ENCODE data around the gene TREX2.

The TREX2 gene

DNA sequence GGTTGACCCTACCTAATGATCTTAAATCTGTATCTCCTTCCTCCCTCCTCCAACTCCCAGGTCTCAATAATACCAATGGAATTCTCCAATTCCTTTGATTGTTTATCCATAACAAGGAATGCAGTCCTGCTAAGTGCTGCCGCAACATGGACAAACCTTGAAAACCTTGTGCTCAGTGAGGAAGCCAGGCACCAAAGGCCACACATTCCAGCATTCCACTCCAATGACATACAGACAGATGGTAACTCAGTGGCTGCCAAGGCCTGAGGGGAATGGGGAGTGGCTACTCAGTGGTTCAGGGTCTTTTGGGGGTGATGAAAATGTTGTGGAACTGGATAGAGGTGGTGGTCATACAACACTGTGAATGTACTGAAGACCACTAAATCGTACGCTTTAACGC, 14.1 kb upstream of the TREX2 start:
- in situ Hi-C loops (cut with HindIII; ENCODE audit: low pct_ligation_motif_present, low pct_unique_long_range_greater_than_20kb, low sequenced_read_pairs) = no loop called here

DNA sequence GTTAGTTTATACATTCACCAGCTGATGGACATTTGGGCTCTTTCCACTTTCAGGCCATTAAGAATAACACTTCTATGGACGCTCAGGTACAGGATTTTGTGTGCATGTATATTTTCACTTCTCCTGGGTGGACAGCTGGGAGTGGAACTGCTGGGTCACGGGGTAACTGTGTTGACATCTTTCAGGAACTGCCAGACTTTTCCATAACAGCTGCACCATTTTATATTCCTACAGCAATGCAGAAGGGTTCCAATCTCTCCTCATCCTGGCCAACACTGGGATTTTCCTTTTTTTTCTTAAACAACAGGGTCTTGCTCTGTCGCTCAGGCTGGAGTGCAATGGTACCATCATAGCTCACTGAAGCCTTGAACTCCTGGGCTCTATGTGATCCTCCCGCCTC, 12.6 kb upstream of the TREX2 start:
- DNase-seq = no peak
- in situ Hi-C loops (cut with HindIII; ENCODE audit: low pct_ligation_motif_present, low pct_unique_long_range_greater_than_20kb, low sequenced_read_pairs) = no loop called here

More for the DNA sequence above, 14.1 kb upstream of the TREX2 start:
- peak; percentile 64 for DNase-seq

DNA sequence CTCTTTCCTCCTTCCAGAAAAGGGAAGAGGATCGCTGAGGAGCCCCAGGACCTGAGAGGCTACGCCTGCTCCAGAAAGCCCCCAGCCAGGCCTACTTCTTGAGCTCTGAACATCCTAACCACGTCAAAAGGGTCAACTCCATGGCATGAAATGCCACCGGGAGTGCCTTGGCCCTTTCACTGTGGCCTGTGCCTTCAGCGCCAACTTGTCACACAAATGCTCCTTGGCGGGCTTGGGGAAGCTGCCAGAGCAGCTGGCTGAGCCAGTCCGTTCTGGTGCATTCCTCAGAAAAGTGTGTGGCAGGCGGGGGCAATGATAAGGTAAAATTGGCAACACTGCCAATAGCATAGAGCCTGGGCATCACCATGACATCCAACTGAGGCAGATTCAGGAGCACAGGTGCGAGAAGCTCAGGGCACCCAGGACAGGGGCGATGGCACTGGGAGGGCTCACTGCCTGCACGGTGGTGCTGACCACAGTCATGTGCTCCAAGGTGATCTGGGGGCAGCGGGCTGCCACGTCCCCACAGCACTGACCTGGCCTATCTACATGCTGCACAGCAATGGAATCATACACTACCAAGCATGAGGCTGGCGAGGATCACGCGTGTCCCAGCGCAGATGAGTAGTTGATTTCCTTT, 12.1 kb upstream of the TREX2 start:
- DNase-seq = no peak
- in situ Hi-C loops (cut with HindIII; ENCODE audit: low pct_ligation_motif_present, low pct_unique_long_range_greater_than_20kb, low sequenced_read_pairs) = no loop called here

DNA sequence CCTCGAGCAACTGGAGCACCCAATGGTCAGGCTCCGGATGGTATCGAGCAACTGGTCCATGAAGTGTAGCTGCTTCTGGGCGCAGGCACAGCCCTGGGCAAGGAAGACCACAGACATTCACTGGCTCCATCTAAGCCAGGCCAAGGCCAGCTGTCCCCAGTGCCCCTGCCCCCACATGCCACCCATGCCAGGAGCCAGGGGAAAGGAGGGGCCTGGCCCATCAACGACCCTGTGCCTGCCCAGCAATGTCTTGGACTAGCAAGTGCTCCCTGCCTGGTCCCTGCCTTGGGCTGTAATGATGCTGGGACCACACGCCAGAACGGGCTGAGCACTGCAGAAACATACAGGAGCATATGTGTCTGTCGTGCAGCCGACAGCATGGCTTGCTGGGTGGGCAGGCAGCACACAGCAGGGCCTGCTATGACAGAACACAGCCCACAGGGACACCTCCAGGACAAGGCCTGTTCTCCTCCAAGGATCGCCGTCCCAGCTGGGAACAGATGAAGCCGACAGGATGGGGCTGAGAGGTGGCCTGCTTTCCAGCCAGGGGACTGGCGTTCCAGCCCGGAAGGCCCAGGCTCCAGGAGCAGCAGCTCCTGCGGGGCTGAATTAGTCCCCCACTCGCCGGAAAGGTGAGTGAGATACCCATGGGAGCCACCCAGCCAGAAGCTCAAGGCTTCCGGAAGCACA, 11.4 kb upstream of the TREX2 start:
- DNase-seq = no peak
- in situ Hi-C loops (cut with HindIII; ENCODE audit: low pct_ligation_motif_present, low pct_unique_long_range_greater_than_20kb, low sequenced_read_pairs) = no loop called here

DNA sequence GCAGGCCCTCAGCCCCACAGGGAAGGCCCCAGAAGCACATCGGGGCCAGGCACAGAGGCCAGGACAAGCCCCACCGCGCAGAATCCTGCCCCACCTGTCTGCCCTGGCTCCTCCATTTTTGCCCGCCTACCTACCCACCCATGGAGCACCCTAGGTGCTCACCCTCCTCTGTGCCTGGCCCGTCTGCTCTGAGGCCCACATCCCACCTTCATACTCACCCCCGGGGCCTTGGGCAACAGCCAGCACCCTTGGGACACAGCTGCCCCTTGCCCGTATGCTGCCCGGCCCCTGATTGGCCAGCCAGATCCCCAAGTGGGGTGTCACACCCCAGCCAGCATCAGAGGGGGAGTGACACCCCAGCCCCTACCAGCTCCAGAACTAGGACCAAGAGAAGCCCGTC, 10.8 kb upstream of the TREX2 start:
- no peak for DNase-seq
- in situ Hi-C loops (cut with HindIII; ENCODE audit: low pct_ligation_motif_present, low pct_unique_long_range_greater_than_20kb, low sequenced_read_pairs) = no loop called here

DNA sequence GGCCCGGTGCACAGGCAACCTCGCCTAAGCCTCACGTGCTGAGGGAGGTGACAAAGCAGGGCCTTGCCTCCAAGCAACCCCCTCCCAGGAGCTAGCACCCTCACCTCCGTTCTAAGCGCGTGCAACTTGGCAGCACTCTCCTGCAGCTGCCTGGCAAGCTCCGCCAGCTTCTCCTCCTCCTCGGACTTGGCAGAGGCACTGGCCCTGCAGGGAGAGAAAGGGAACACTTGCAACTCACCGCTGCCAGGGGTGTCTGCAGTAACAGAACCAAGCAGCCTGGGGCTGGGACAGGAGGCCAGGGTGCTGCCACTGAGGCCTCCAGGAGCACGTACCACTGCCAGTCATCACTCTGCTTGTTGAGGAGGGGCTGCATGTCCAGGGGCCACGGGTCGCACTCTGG, 10.3 kb upstream of the TREX2 start:
- no peak for DNase-seq
- in situ Hi-C loops (cut with HindIII; ENCODE audit: low pct_ligation_motif_present, low pct_unique_long_range_greater_than_20kb, low sequenced_read_pairs) = no loop called here

DNA sequence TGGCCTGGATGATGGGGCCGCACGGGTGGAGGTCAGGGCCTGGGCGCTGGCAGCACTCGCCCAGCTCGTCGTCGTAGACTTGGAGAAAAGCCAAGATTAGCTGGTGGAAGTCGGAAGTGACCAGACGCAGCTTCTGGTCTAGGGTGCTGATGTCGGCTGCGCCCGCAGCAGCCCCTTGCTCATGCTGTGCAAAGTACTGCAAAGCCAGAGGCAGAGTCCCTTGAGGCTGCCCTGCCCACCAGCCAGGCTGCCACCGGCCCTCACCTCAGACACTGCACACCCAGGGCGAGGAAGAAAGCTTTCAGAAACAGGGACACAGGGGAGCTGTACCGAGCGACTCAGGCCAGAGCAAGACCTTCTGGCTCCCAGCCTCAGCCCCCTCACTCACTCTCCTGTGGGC, 9.7 kb upstream of the TREX2 start:
- no peak for DNase-seq
- in situ Hi-C loops (cut with HindIII; ENCODE audit: low pct_ligation_motif_present, low pct_unique_long_range_greater_than_20kb, low sequenced_read_pairs) = no loop called here

DNA sequence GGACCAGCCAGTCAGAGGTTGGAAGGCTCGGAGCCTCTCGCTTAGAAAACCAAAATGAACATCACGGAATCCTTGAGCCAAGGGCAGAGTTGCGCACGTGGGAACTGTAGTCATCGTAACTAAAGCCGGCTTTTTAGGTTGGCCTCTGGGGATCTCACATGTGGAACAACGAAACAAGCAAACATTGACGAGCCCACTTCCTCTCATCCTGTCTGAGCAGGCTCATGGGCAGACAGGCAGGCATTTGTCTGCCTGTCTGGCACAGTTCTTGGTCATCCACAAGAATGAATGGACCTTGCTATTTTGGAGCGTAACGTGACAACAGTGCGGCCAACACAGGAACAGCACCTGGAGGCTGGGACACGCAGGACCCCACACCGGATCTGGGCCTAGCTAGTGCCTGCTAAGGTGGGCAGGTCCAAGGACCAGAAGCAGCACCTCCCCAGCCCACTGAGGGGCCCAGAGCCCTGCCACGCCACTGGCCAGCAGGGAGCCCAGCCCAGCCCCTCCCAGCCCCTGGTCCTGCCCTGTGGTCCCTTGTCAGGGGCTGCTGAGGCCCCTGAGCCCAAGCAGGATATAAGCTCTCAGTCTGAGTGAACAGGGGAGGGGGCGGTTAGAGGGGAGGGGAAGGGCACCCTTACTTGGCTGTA, 9.2 kb upstream of the TREX2 start:
- in situ Hi-C loops (cut with HindIII; ENCODE audit: low pct_ligation_motif_present, low pct_unique_long_range_greater_than_20kb, low sequenced_read_pairs) = no loop called here
- no peak for DNase-seq

DNA sequence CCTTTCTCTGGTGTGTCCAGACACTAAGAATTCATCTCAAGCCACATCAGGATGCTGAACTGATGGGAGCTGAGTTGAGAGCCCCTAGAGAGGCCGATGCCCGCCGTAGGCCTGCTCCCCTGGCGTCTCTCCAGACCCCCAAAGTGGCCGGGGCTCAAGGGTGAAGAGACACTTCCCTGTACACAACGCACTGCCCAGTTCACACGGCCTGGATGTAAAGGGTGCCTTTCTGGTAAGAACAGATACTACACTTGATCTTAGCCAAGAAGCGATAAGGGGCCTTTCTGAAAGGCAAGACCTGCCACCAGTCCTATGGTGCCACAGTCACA, 5.1 kb upstream of the TREX2 start:
- no peak for DNase-seq
- in situ Hi-C loops (cut with HindIII; ENCODE audit: low pct_ligation_motif_present, low pct_unique_long_range_greater_than_20kb, low sequenced_read_pairs) = no loop called here

DNA sequence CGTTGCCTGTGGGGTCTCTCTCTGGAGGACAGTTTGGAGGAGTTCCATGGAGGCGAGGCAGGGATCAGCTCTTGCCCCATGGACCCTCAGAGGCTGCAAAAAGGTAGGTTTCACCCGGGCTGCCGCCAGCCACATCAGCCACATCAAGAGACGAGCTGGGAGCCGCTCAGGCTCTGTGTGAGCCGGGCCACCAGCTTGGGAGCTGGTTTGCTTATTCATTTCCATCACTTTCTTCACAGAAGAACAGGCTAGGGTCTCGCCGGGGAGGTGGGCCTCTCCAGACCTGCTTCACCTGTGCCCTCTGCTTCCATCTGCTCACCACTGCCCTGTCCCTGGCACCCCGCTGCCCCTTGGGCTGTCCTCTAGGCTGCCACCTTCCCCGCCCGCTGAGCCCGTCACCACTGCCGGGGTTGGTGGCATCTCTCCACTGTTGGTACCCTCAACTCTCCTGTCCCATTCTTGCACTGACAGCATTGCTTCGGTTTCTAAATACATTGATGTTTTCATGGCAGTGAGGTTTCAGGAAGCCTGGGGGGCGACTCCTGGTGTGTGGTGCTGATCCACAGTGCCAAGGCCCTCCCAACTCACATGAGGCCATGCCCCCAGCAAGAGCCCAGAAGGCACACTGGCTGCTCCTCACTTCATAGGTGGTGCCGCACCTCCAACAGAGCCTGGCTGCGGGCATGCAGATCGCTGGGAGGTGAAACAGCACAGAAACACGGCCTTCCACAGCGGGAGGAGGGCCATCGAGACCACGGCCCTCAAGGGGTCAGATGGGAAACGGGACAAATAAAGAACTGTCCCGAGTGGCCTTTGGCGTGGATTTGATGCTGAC, 4.5 kb upstream of the TREX2 start:
- in situ Hi-C loops (cut with HindIII; ENCODE audit: low pct_ligation_motif_present, low pct_unique_long_range_greater_than_20kb, low sequenced_read_pairs) = no loop called here
- DNase-seq = no peak

DNA sequence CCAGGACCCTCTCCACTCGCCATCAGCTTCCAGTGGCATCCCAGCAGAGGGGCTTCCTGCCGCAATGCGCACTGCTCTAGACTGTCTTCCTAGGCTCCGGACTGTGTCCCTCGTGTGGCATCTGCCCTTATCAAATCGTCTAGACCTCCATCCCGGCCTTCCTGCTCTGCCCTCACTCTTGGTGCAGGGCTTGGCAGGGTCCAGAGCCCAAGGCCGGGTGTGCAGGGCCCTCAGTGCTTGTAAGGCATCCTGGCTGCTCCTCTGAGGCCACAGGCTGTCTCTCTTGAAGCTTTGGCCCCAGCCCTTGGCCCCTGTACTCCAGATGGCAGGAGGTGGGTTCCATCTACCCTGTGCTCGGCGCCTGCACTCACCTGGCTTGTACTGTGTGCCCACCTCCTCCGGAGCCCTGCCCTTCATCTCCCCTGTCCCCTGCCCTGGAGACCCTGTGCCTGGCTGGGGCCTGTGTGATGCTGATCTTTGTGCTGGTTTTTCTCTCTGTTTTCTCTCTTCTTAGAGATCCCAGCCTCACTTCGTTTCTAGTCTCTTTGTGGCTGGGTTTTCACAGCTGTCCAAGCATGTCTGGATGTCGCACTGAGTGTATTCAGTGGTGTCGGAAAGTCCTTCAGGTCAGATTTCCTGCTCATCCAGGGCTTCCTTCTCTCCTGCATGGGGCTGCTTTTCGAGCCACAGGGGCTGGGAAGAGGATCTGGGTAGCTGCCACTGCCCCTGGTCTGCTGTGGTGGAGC, 3.7 kb upstream of the TREX2 start:
- in situ Hi-C loops (cut with HindIII; ENCODE audit: low pct_ligation_motif_present, low pct_unique_long_range_greater_than_20kb, low sequenced_read_pairs) = no loop called here
- DNase-seq = no peak

DNA sequence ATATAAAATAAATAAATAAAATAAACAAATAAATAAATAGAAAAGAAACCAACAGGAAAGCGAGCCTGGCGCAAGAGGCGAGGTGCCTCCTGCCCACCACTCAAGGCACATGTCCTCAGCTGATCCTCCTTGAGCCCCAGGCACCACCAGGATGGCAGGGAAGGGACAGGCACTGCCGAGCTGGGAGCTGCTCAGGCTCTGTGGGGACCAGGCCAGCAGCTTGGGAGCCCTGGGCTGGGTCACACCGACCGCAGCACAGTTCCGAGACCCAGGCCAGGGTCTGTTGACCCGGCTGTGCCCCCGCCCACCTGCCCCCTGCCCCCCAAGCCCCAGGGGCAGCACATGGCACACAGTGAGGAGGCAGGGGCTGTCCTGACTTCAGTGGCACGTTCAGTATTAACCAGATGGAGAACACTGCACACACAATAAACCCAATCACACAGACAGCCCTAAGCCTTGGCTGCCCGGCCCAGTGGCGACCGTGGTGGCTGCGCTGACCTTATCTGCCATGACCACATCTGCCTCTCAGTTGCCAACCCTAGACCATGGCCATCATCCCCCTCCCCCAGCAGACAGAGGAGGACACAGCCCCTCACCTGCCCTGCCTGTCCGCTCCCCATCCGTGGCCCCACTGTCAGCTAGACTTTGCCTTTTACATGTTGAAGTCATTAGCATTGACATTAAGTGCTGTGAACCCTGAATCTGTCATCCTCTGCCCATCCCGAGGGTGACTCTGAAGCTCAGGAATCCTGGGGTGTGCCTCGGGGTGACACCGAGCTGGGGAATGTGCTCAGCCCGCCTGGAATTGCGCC, 2.9 kb upstream of the TREX2 start:
- no peak for DNase-seq
- in situ Hi-C loops (cut with HindIII; ENCODE audit: low pct_ligation_motif_present, low pct_unique_long_range_greater_than_20kb, low sequenced_read_pairs) = no loop called here

DNA sequence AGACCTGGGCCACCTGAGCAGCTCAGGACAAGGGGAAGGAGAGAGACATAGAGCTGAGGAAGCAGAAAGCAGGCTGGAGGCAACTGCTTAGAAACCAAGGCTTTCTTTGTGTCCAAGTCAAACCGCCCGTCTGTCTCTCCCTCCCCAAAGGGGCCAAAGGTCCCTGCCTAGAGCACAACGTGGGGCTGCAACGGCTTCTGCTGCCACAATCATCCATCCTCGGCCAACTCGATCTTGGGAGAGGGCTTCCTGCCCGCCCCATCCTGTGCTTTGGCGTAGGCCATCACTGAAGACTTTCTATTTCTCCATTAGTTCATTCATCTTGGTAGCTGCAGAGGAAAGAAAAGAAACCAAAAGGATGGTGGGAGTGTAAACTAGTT, 1.7 kb upstream of the TREX2 start:
- in situ Hi-C loops (cut with HindIII; ENCODE audit: low pct_ligation_motif_present, low pct_unique_long_range_greater_than_20kb, low sequenced_read_pairs) = no loop called here

DNA sequence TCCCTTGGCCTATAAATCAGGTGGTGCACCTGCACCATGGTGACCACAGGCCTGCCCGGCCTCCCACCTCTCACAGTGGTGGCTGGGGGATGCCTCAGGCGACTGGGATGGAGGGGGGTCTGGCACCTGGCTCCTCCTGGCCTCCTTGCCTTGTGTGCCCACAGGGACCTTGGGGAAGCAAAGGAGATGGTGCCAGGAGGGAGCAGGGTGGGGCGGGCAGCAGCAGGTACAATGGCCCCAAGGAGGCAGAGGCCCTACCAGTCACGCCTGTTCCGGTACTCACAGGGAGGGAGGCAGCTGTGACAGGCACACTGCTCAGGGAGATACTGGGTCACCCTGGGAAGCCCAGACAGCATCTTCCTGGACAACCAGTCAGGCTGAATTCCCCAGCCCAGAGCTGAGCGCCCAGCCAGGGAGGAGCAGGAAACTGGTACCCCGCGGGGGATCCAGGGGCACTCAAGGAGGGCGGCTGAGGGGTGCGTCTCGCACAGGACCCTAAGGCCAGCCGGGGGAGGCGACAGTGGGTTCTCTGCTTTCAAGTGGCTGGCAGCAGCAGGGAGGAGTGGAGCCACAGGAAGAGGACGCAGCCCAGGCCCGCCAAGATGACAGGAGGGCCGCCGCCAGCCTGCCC, 1.2 kb upstream of the TREX2 start:
- in situ Hi-C loops (cut with HindIII; ENCODE audit: low pct_ligation_motif_present, low pct_unique_long_range_greater_than_20kb, low sequenced_read_pairs) = no loop called here
- no peak for DNase-seq

More for the DNA sequence above, 1.7 kb upstream of the TREX2 start:
- DNase-seq = no peak

DNA sequence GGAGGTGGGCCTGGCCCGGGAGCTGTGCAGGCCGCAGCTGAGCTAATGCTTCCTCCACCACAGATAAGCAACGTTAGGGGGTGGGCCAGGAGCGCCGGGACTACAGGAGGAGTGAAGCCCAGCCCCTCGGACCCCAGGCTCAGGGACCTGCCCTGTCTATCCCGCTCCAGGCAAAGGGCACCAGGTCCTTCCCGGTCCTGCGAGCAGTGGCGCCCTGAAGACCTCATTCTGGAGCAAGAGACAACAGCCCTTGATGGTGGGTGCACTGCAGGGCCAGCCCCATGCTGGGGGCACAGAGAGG, 730 bp upstream of the TREX2 start:
- DNase-seq = no peak
- in situ Hi-C loops (cut with HindIII; ENCODE audit: low pct_ligation_motif_present, low pct_unique_long_range_greater_than_20kb, low sequenced_read_pairs) = no loop called here

DNA sequence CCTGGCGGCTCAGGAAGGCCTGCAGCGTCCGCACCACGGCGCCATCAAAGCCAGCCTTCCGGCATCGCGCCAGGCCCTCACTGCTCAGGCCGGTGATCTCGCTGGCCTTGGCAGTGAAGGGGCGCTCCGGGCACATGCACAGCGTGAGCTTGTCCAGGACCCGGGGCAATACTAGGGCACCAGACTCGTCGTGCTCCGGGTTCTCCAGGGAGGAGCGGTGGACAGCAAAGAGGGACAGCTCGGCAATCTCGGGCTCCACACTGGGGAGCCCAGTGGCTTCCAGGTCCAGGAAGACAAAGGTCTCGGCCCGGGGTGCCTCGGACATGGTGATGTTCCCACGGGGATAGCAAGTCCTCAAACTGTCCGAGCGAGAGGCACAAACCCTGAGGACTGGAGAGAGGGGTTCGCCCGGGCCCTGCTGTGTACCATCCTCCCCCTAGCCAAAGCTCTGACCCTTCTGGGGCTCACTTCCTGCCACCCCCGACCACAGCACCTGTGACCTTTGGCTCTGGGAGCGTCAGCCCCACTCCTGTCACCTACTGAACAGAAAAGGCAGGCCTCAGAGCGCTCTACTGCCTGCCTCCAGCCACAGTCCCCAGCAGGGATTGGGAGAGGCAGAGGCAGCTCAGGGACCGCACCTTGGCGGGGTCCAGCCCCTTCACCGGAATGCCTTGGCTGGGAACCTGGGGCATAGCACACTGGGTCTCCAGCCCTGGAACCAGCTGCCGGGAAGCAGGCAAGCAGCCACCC, 575 bp downstream of the TREX2 start:
- in situ Hi-C loops (cut with HindIII; ENCODE audit: low pct_ligation_motif_present, low pct_unique_long_range_greater_than_20kb, low sequenced_read_pairs) = no loop called here
- no peak for DNase-seq

DNA sequence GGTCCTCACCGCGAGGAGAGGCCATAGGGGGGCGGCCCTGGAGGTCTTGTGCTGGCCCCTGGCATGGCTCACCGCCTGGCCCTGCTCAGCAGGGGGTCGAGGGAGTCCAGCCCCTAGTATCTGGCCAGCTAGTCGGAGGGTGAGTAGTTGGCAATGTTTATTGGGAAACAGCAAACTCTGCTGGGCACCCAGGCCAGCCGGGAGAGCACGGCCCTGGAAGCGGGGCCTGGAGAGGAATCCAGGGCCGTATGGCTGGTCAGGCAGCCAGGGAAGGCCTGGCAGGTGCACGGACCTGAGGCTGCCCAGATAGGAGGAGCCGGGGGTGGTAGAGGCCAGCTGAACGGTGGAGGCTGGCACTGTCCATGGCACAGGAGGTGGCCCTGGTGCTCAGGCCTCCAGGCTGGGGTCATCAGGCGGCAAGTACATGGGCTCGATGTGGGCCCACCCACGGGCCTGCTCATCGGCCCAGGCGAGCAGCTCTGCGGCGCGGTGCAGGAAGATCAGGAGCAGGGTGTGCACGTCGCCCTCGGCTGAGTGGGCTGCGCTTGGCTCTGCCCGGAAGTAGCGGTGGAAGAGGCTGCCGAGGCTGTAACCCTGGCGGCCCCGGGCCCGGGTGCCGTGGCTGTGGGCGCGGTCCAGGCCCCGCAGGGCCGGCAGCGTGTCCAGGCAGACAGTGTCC, 1.4 kb downstream of the TREX2 start:
- DNase-seq = no peak
- in situ Hi-C loops (cut with HindIII; ENCODE audit: low pct_ligation_motif_present, low pct_unique_long_range_greater_than_20kb, low sequenced_read_pairs) = no loop called here

Measured in ACHN (cell line).